HG02938 (cell line): Measurements from ENCODE around the gene KRT31.
"Not testable (repeated sequence)": the region's sequence is repeated elsewhere in the genome, so short reads cannot be mapped to it uniquely, and the experiment has no call there.

Experiments used
- ATAC-seq: cut with Tn5 transposase; IDR thresholded peaks from one replicate; pipeline ENCODE4 v1.9.1; 2021; ENCODE audit warnings: mild to moderate bottlenecking, moderate library complexity; ENCODE audit not compliant: unreplicated experiment

KRT31 gene

DNA sequence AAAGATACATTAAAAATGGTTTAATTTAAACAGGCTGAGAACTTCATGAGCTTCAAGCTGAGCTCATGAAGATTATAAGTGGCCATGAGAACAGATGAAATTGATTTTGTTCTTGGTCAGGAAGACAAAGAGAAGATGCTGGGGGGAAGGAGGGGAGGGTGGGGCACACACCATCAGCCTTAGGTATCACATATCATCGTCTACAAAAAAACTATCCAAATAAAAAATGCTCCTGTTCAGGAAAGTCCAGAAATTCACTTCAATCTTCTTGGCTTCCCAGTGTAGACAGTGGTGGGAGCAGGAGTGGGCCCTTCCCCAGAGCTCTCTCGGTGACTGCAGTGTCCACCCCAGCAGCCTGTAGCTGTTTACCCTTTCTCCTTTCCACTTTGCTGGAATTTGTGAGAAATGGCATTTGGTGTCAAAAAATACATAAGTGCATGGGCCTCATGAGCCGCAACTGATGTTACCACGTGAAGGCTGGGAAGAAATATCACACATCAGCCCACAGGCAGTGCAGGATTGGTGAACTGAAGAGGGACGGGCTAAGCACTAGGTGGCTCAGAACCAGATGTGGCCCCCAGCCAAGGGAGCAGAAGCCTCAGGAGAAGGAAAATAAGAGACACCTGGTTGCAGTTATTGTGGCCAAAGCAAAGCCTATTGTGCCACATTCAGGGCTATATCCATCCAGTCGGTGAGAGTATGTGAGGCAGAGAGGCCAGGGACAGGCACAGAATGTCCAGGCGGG, 20.9 kb upstream of the KRT31 start:
- ATAC-seq, result no peak

GRCh38 chr17:41417576-41418015, 20.2 kb upstream of the KRT31 start:
- no peak for ATAC-seq

DNA sequence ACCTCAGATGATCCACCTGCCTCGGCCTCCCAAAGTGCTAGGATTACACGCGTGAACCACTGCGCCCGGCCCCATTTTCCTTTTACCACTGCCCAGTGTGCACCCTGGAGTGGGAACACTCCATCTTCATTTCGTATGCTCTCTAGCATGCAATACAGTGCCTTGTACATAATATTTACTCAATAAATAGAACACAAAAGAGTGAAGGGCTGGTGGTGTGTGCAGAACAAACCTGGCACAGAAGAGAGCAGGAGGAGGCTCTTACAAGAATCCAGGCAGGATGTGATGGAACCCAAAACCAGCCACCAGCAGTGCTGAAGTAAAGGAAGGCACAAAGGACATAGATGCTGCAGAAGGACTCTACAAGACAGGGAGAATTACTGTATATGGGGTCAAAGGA, 19.7 kb upstream of the KRT31 start:
- no peak for ATAC-seq

DNA sequence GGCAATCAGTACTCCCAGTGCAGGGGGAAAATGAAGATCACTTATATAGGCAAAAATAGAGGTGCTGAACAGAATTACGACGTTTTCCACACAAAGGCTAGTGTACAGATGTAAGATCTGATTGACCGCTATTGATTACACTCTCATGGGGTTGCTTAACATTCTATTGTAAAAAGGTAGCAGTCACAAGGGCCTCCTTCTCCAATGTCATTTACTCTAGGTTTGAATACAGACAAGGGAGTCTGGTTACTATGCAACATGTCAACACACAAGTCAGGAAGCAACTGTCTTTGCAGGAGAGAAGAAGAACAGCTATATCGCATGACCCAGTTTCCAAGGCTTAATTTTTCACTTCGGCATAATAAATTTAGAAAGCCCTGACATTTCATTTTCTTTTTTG, 19.1 kb upstream of the KRT31 start:
- no peak for ATAC-seq

DNA sequence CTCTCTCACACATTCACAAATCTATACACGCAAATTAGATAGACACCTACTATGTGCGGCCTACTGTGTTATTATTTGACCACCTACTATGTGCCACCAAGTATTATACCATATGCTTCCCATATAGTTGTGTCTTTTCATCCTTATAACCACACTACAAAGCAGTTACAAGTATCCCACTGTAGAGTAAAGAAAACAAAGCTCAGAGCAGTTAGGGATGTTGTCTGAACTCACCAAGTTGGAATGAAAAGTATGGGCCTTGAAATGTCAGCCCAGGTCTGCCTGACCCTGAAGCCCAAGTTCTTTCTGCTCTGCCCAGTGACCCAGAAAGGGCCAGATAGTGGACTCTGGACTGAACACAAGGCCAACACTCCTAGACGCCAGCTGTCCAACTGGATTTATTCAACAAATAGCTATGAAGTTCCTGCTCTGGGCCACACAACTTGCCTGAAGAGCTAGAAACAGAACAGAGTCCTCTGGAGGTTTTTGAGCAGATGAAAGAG, 18.5 kb upstream of the KRT31 start:
- no peak for ATAC-seq

- no peak for ATAC-seq
These were observed 18.0 kb upstream of the KRT31 start for GRCh38 chr17:41415411-41415810.

DNA sequence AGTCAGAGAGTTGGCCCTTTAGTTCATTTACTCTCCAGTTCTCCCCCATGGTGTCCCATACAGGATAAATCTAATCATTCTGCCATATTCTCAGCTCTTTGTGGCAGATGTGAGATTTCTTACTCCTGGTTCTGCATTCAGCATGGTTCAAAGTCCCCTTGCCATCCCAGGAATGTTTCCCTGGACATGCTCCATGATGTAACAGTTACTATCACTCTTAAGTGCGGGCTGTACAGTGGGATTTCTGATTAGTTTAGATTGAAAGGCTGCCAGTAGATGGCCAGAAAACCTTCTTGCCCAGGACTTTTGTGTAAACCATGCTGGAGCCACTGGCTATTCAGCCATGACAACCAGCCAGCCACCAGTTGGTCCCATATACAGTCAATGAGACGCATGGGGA, 16.6 kb upstream of the KRT31 start:
- ATAC-seq, result no peak

GRCh38 chr17:41413353-41413957, 16.0 kb upstream of the KRT31 start:
- no peak for ATAC-seq

DNA sequence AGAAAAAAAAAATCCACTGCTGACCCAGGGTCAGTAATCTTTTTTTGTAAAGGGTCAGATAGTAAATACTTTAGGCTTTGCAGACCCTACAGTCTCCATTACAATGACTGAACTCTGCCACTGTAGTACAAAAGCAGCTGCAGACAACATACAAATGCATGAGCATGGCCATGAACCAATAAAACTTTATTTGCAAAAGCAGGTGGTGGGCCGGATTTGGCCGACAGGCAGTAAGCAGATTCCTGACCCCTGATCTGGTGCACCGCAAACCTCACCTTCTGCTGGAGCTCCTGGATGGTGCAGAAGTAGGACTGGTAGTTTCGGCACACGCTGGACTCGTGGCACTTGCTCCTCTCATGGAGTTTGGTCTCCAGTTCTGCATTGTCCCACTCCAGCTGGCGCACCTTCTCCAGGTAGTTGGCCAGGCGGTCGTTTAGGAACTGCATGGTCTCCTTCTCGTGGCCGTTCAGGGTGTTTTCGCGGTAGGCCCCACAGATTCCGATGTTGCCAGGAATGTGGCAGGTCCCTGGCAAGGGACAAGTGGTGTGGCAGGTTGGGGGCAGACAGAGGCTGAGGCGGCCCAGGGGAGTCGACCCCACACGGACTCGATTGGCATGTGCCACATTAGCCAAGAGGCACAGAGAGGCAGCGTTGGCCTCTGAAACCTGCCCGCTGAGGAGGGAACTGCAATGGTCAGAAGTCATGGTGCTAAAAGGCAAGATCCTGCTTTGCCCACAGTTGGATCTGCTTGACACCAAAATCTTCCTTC, 13.8 kb upstream of the KRT31 start:
- ATAC-seq, result no peak

GRCh38 chr17:41407226-41407625, 9.8 kb upstream of the KRT31 start:
- no peak for ATAC-seq

DNA sequence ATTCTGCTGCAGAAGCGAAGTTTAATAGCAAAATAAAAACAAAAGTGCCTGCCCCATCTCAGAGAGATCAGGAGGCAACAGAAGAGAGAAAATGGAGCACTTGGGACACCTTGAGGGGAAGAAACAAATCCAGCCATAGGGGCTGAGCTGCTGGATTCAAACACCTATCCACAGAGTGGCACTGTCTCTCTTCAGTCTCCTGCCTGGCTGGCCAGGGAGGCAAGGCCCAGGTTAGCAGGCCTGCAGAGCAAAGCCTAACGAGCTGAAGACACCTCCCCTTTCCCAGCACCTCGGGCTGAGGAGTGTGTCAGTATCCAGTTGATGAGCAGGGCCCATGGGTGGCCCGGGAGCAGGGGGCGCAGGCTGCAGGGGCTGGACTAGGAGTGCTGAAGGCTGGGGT, 8.8 kb upstream of the KRT31 start:
- no peak for ATAC-seq

- no peak for ATAC-seq
These were observed 6.7 kb upstream of the KRT31 start for GRCh38 chr17:41404024-41404671.

GRCh38 chr17:41403404-41404023, 6.1 kb upstream of the KRT31 start:
- ATAC-seq, result no peak

DNA sequence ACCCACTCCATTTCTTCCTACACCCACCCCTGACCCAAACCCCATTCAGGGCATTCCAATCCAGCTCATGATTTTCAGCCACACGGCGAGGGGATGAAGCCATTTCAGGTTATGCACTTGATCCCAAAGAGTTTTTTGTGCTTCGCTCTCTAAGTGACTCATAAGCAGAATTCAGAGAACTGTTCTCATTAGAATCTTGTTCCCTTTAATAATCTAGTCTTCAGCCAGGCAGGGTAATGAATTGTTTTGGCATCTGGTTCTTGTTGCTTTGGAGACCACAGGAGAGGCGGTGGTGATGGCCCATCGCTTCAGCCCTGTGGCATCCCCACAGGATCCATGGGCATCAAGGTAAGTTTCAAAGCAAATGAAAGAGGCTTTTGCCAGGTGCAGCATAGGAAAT, 4.8 kb upstream of the KRT31 start:
- ATAC-seq, result no peak

- ATAC-seq, result no peak
These were observed 1.1 kb downstream of the KRT31 start for GRCh38 chr17:41396340-41396739.

DNA sequence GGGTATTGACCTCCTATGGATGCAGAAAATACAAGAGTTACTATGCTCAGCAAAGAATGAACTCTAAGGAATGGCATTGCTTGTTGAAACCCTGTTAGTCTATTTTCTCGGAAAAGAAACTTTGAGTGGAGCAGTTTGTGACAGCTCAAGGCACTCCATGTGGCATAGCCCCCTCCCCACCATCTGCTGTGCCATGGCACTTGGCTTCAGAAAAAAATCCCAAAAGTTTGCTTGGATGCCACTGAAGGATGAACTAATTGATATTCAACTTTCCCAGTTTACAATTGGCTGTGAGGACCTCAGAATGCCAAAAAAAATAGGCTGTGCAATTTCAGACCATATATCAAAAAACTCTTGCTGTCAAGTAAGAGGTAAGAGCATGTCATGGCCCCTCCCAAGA, 1.8 kb downstream of the KRT31 start:
- no peak for ATAC-seq

DNA sequence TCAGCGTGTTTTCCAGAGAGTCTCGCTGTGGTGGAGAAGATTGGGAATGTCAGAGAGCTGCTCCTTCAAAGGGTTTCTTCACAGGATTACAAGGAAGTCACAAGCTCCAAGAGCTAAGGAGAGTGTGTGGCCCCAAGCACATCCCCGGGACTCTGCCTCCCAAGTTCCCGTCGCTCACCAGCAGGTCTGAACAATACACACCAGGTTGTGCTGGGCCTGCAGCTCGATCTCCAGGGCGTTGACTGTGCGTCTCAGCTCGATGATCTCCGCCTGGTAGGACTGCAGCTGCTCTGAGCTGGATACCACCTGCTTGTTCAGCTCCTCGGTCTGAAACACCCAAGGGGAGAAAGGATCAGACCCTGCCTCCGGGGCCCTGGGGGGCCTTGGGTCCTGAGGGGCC, 2.4 kb downstream of the KRT31 start:
- ATAC-seq, result not testable (repeated sequence)

GRCh38 chr17:41394254-41394996, 3.0 kb downstream of the KRT31 start:
- ATAC-seq, result no peak

GRCh38 chr17:41393826-41394225, 3.6 kb downstream of the KRT31 start:
- ATAC-seq, result no peak

DNA sequence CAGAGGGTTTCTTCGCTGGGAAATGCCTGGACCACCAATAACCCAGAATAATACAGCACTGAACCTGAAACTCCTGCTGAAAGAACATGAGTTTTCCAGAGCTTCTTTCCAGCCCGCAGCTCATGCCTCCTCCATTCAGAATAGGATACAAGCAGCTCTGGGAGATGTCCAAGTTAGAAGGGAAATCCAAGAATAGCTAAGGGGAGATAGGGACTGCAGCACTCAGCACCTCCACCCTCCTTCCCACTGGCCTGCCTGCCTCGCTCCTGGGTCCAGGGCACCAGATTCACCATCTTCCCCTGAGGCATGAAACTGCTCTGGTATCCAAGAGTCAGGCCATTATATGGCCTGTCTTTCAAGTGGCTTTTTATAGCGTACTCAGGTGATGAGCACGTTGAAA, 4.1 kb downstream of the KRT31 start:
- no peak for ATAC-seq
